Measurements from ENCODE around the gene PHF10.

DNA sequence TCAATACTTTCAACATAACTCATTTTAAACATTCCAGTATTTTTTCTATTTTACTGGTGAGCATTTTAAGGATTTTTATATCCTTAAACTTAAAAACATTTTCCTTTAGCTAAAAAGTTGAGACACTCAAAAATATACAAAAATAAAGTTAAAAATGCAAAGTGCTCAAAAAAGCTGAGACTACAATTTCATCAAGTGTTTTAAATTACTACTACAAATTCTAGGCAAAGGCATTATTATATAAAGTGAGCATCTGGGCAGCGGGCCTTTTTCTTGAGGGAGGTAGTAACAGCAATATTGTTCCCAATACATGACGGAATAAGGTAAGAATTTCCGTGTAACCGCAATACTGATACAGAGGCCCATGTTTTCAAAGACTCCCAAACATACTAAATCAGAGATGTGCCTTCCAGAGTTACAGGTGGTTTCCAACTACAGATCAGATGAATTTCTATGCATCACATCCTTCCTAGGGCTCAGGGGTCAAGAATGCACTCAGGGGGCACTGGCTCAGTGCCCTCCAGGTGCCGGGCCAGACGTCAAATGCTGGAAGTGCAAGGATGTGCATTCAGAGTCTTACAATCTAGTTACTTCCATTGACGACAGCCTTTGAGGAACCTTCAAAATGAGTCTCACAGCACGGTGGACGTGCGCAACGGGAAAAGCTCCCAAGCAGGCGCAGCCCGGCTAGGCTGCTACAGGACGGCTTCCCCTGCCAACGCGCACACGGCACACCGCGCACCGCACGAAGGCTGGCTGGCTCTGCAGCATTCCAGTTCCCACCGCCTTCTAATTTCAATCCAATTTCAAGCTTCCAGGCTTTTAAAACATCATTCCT, 1.7 kb downstream of the PHF10 start:
- TF ChIP-seq, protein P1, sequence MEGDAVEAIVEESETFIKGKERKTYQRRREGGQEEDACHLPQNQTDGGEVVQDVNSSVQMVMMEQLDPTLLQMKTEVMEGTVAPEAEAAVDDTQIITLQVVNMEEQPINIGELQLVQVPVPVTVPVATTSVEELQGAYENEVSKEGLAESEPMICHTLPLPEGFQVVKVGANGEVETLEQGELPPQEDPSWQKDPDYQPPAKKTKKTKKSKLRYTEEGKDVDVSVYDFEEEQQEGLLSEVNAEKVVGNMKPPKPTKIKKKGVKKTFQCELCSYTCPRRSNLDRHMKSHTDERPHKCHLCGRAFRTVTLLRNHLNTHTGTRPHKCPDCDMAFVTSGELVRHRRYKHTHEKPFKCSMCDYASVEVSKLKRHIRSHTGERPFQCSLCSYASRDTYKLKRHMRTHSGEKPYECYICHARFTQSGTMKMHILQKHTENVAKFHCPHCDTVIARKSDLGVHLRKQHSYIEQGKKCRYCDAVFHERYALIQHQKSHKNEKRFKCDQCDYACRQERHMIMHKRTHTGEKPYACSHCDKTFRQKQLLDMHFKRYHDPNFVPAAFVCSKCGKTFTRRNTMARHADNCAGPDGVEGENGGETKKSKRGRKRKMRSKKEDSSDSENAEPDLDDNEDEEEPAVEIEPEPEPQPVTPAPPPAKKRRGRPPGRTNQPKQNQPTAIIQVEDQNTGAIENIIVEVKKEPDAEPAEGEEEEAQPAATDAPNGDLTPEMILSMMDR (IDR thresholded peaks at IDR 0.05): no peak
- TF ChIP-seq POLR2A (IDR thresholded peaks at IDR 0.05) (no peak), POLR2AphosphoS5 (IDR thresholded peaks at IDR 0.05) (peak in 1 of 3 donors; percentile 22)

All from breast epithelium (tissue), 3 donors.